B cell (primary cell): ENCODE results near the gene HEG1. TPM values are rescaled to one million over a fixed set of nuclear protein-coding genes. Genes with fewer than 3 reads are reported as not detected.
"Not testable (repeated sequence)": the region's sequence is repeated elsewhere in the genome, so short reads cannot be mapped to it uniquely, and the experiment has no call there.

ENCODE experiments used
- ATAC-seq: fragments of 200-7000 bp; cut with Tn5 transposase; one replicate; pipeline ENCODE4 v1.10.0; 2021; ENCODE audit warnings: low read depth, mild to moderate bottlenecking, moderate number of reproducible peaks, moderate library complexity
- CTCF ChIA-PET: fragments of 350-600 bp; sonication (Branson Sonifier 250); formaldehyde crosslinking; loops from one replicate; lab custom pipeline; 2021; ENCODE audit warnings: antibody characterized with exemption, inconsistent platforms; lab: Charles Lee
- POLR2A ChIA-PET: fragments of 350-600 bp; sonication (Branson Sonifier 250); formaldehyde crosslinking; loops from one replicate; lab custom pipeline; 2021; ENCODE audit warnings: antibody characterized with exemption; lab: Charles Lee
- DNase-seq: peaks from one replicate; pipeline ENCODE4 v3.0.0; 2013
- H2AFZ ChIP-seq: 2 replicates; pipeline ENCODE4 v1.6.1; 2012; ENCODE audit warnings: mild to moderate bottlenecking, low read depth, low read length; ENCODE audit not compliant: insufficient read depth, poor library complexity, severe bottlenecking
- H3K27ac ChIP-seq, 2 donors: 1 replicate in 1 of 2; 2 replicates in 1 of 2; pipeline ENCODE4 v1.5.1; 2012 to 2013; ENCODE audit warnings: low read length in 2 of 2, mild to moderate bottlenecking in 2 of 2, moderate library complexity in 1 of 2
- H3K27me3 ChIP-seq, 4 experiments: fragments of 200-600 bp in 1 of 4; sonication (generic) in 1 of 4; replicated peaks in 1 of 4; 1 replicate in 2 of 4; 2 replicates in 2 of 4; pipeline versions ENCODE4 v1.6.1 to v1.7.0; 2013 to 2016; ENCODE audit warnings: low read length in 3 of 4, mild to moderate bottlenecking in 2 of 4, mixed read lengths in 1 of 4, moderate library complexity in 1 of 4; ENCODE audit not compliant: insufficient read depth in 4 of 4, control insufficient read depth in 3 of 4; ENCODE audit errors: control extremely low read depth in 1 of 4
- H3K36me3 ChIP-seq, 2 experiments: replicated peaks in 1 of 2; 1 replicate in 1 of 2; 2 replicates in 1 of 2; pipeline versions ENCODE4 v1.6.1 to v1.7.1; 2013; ENCODE audit warnings: low read length in 1 of 2; ENCODE audit not compliant: insufficient read depth in 2 of 2, control insufficient read depth in 1 of 2; ENCODE audit errors: control extremely low read depth in 1 of 2, extremely low read depth in 1 of 2
- H3K4me1 ChIP-seq, 2 donors: fragments of 200-600 bp in 1 of 2; sonication (generic) in 1 of 2; 1 replicate in 1 of 2; 2 replicates in 1 of 2; pipeline versions ENCODE4 v1.5.1 to v1.6.1; 2013 to 2017; ENCODE audit warnings: low read length in 2 of 2; ENCODE audit not compliant: control insufficient read depth in 2 of 2, insufficient read depth in 2 of 2
- H3K4me2 ChIP-seq: replicated peaks from 2 replicates; pipeline ENCODE3; 2012; ENCODE audit warnings: mild to moderate bottlenecking, low read depth, low read length; ENCODE audit not compliant: poor library complexity, severe bottlenecking
- H3K4me3 ChIP-seq, 5 experiments: fragments of 200-600 bp in 1 of 5; sonication (generic) in 1 of 5; 1 replicate in 3 of 5; 2 replicates in 2 of 5; pipeline versions ENCODE4 v1.5.1 to v1.7.0; 2011 to 2016; ENCODE audit warnings: low read length in 4 of 5, mild to moderate bottlenecking in 4 of 5, low read depth in 2 of 5, control low read depth in 1 of 5, moderate library complexity in 1 of 5; ENCODE audit not compliant: insufficient read depth in 1 of 5; ENCODE audit errors: control extremely low read depth in 1 of 5, extremely low read depth in 1 of 5
- H3K79me2 ChIP-seq: fragments of 200-600 bp; sonication (generic); one replicate; pipeline ENCODE4 v1.6.0; 2016; ENCODE audit warnings: low read length; ENCODE audit not compliant: control insufficient read depth, insufficient read depth
- H3K9ac ChIP-seq: fragments of 200-600 bp; sonication (generic); 2 replicates; pipeline ENCODE4 v1.6.1; 2017; ENCODE audit warnings: mild to moderate bottlenecking, low read length, moderate library complexity
- H3K9me3 ChIP-seq, 3 donors: one replicate each; pipeline versions ENCODE4 v1.6.1 to v1.7.1; 2013; ENCODE audit warnings: low read length in 2 of 3; ENCODE audit not compliant: control insufficient read depth in 2 of 3, insufficient read depth in 1 of 3; ENCODE audit errors: control extremely low read depth in 1 of 3
- H4K20me1 ChIP-seq: 2 replicates; pipeline ENCODE4 v1.6.0; 2012; ENCODE audit warnings: mild to moderate bottlenecking, low read length; ENCODE audit not compliant: insufficient read depth, control insufficient read depth, poor library complexity, severe bottlenecking
- H3K27ac Mint-ChIP-seq: one replicate; pipeline ENCODE4 v1.8.0; 2021; ENCODE audit warnings: mixed read lengths
- H3K27me3 Mint-ChIP-seq: one replicate; pipeline ENCODE4 v1.8.0; 2021; ENCODE audit warnings: mixed read lengths
- H3K4me1 Mint-ChIP-seq: one replicate; pipeline ENCODE4 v1.8.0; 2021; ENCODE audit warnings: mixed read lengths
- H3K4me3 Mint-ChIP-seq: one replicate; pipeline ENCODE4 v1.8.0; 2021; ENCODE audit warnings: mixed read lengths
- H3K9me3 Mint-ChIP-seq: one replicate; pipeline ENCODE4 v1.8.0; 2022; ENCODE audit warnings: mixed read lengths; ENCODE audit not compliant: insufficient read depth
- CTCF ChIP-seq: fragments of 200-600 bp; IDR thresholded peaks from one replicate; pipeline ENCODE4 v1.8.0; 2022; ENCODE audit warnings: antibody characterized with exemption, mild to moderate bottlenecking
- EZH2 ChIP-seq: IDR thresholded peaks from 2 replicates; pipeline ENCODE4 v1.6.1; 2012; ENCODE audit warnings: borderline replicate concordance, low read depth, mild to moderate bottlenecking, moderate library complexity, low read length; ENCODE audit not compliant: insufficient read depth, poor library complexity, severe bottlenecking
- WGBS: methylation state at CpG from one replicate; pipeline ENCODE4 v1.1.5; 2013; ENCODE audit warnings: missing lambda C conversion rate; ENCODE audit not compliant: insufficient coverage; 5-methylcytosine and 5-hydroxymethylcytosine counted together
- intact Hi-C: fragments of 100-400 bp; cut with micrococcal nuclease; formaldehyde crosslinking; loops from one replicate; pipeline ENCODE4 v1.10.0; 2022
- polyA plus RNA-seq: library from polyadenylated mRNA; depleted of rRNA; stranded (reverse); fragments of >200 nt; gene quantifications from 2 replicates; pipeline ENCODE4 v1.2.3, GENCODE V29; 2012
- total RNA-seq, 2 donors: library from RNA; stranded (reverse); fragments of 120-200 nt in 1 of 2; gene quantifications; 1 replicate in 1 of 2; 2 replicates in 1 of 2; pipeline versions ENCODE4 v1.2.3 to v1.2.4, GENCODE V29; 2013 to 2022

The HEG1 gene
- total and polyA plus RNA-seq, 2 donors (not counting 1 experiment from before 2014, with no cell fraction given): 5.1 to 9.2 TPM

- Mint-ChIP-seq H3K9me3 (no peaks in the 10 kb centered on the region), H3K27ac (no peak overlapping the region), H3K4me3 (no peak overlapping the region), H3K4me1 (peaks cover 5% of the 10 kb centered on the region), H3K27me3 (peaks cover 12% of the 10 kb centered on the region)
- intact Hi-C loops: no loop called here
- Histone ChIP-seq H3K27me3 (peaks cover 0 to 3% (median 0%) of the 10 kb centered on the region in 4 experiments), H3K4me2 (no peak overlapping the region), H3K79me2 (no peaks in the 10 kb centered on the region), H3K27ac (no peak overlapping the region), H3K4me3 (no peak overlapping the region), H3K9ac (no peak overlapping the region), H3K9me3 (no peaks in the 10 kb centered on the region), H3K36me3 (no peaks in the 10 kb centered on the region), H3K4me1 (no peaks in the 10 kb centered on the region), H2AFZ (no peak overlapping the region), H4K20me1 (no peaks in the 10 kb centered on the region)
- DNase-seq: no peak
- TF ChIP-seq CTCF: no peak
- no peak for TF ChIP-seq EZH2
- no peak for ATAC-seq
- WGBS: no CpG with 5 or more reads among the region's 3 CpGs
- ChIA-PET CTCF (no interaction called here), POLR2A (no interaction called here)
These were observed 95.7 kb downstream of the HEG1 start for GRCh38 chr3:124960105-124960504.

GRCh38 chr3:124957951-124958350, 97.8 kb downstream of the HEG1 start:
- H2AFZ ChIP-seq, H3K9ac ChIP-seq, H3K27ac ChIP-seq, CTCF ChIA-PET, H3K9me3 ChIP-seq, H3K4me3 ChIP-seq, H3K27me3 ChIP-seq, POLR2A ChIA-PET, H3K36me3 ChIP-seq, H3K4me1 ChIP-seq, DNase-seq, H3K4me3 Mint-ChIP-seq, H4K20me1 ChIP-seq, H3K4me2 ChIP-seq, H3K9me3 Mint-ChIP-seq, H3K4me1 Mint-ChIP-seq, H3K27ac Mint-ChIP-seq, ATAC-seq, intact Hi-C loops, H3K79me2 ChIP-seq: not testable (repeated sequence)
- H3K27me3 Mint-ChIP-seq: peaks cover 14% of the 10 kb centered on the region
- WGBS: 100% methylated on average over 3 of the region's 4 CpGs
